Thymus (tissue), 11 donors: Measurements from ENCODE around the gene PARVG. TPM values are rescaled to one million over a fixed set of nuclear protein-coding genes. Genes with fewer than 3 reads are reported as not detected.
A peak's percentile ranks its signal among the peaks of the same experiment; 100 is the strongest.

Experiments used
- DNase-seq, 9 donors: peaks; one replicate each; pipeline ENCODE4 v3.0.0-alpha.2; 2013; ENCODE audit warnings: low spot score in 9 of 9, low read depth in 6 of 9, missing footprints in 1 of 9
- H3K27ac ChIP-seq, 2 donors: one replicate each; pipeline ENCODE4 v1.5.1; 2013; ENCODE audit warnings: control low read depth in 1 of 2, low read depth in 1 of 2, low read length in 1 of 2, mild to moderate bottlenecking in 1 of 2, moderate library complexity in 1 of 2
- H3K27me3 ChIP-seq, 2 donors: one replicate each; pipeline ENCODE4 v1.5.1; 2013; ENCODE audit warnings: low read length in 1 of 2; ENCODE audit not compliant: control insufficient read depth in 2 of 2, insufficient read depth in 1 of 2
- H3K36me3 ChIP-seq, 2 donors: one replicate each; pipeline ENCODE4 v1.5.1; 2013; ENCODE audit warnings: low read length in 1 of 2, mild to moderate bottlenecking in 1 of 2, moderate library complexity in 1 of 2; ENCODE audit not compliant: control insufficient read depth in 2 of 2, insufficient read depth in 2 of 2
- H3K4me1 ChIP-seq, 2 donors: one replicate each; pipeline ENCODE4 v1.5.1; 2013; ENCODE audit warnings: low read length in 2 of 2; ENCODE audit not compliant: control insufficient read depth in 2 of 2, insufficient read depth in 2 of 2
- H3K4me3 ChIP-seq, 2 donors: one replicate each; pipeline ENCODE4 v1.5.1; 2013; ENCODE audit warnings: low read length in 2 of 2, control low read depth in 1 of 2, mild to moderate bottlenecking in 1 of 2
- H3K9me3 ChIP-seq, 2 donors: one replicate each; pipeline ENCODE4 v1.5.1; 2013; ENCODE audit warnings: low read length in 1 of 2, mild to moderate bottlenecking in 1 of 2; ENCODE audit not compliant: control insufficient read depth in 2 of 2, insufficient read depth in 1 of 2
- WGBS: extraction: QIAGEN DNeasy Blood & Tissue Kit; methylation state at CpG from one replicate; pipeline ENCODE4 v1.1.7; 2013; 5-methylcytosine and 5-hydroxymethylcytosine counted together
- polyA plus RNA-seq: library from polyadenylated mRNA; stranded (reverse); fragments of 200-250 nt; gene quantifications from one replicate; pipeline ENCODE4 v1.2.3, GENCODE V29; 2013
- total RNA-seq: library from RNA; stranded (reverse); fragments of 120-200 nt; gene quantifications from one replicate; pipeline ENCODE4 v1.2.4, GENCODE V29; 2013
- donor health status: healthy.

PARVG gene
- total and polyA plus RNA-seq, 2 donors: 60.8 to 165 TPM

DNA sequence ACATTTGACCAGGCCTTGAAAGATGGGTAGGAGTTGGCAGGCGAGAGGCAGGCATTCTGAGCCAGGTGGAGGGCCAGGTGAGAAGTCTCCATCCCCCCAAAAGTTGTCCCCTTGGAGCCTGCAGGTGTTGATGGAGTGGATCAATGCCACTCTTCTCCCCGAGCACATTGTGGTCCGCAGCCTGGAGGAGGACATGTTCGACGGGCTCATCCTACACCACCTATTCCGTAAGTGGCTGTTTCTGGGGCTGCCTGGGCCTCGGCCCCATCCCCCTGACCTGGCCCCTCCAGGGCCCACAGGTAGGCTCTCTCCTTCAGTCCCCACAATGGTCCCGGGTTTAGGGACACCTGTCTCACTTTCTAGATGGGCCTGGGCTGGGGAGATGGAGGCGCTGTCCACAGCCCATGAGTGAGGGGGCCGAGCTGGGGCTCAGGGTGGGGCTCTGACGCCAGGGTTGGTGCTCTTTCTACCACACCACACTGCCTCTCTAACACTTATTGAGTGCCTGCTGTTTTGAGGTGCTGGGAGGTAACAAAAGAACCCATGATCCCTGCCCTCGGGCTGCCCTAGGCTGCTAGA is 7.0 kb downstream of the PARVG start:
- H3K27ac ChIP-seq: no peak overlapping the region
- no peaks in the 10 kb centered on the region for H3K27me3 ChIP-seq
- H3K36me3 ChIP-seq: peaks cover 16 to 17% of the 10 kb centered on the region in 2 donors
- no peak overlapping the region for H3K4me3 ChIP-seq
- 96% methylated on average over 12 of the region's 12 CpGs for WGBS
- H3K4me1 ChIP-seq: peaks cover 6 to 11% of the 10 kb centered on the region in 2 donors
- H3K9me3 ChIP-seq: peaks cover 0 to 2% of the 10 kb centered on the region in 2 donors
- no peak for DNase-seq

- 99% methylated on average over 8 of the region's 8 CpGs for WGBS
- H3K4me1 ChIP-seq: peaks cover 6 to 12% of the 10 kb centered on the region in 2 donors
- H3K27me3 ChIP-seq: no peaks in the 10 kb centered on the region
- DNase-seq: no peak
- peaks cover 0 to 7% of the 10 kb centered on the region in 2 donors for H3K9me3 ChIP-seq
- H3K27ac ChIP-seq: no peak overlapping the region
- no peak overlapping the region for H3K4me3 ChIP-seq
- peaks cover 13 to 16% of the 10 kb centered on the region in 2 donors for H3K36me3 ChIP-seq
Measured at GRCh38 chr22:44188316-44188715, 7.6 kb downstream of the PARVG start.

GRCh38 chr22:44188986-44189630 is 8.4 kb downstream of the PARVG start:
- H3K9me3 ChIP-seq: peaks cover 0 to 7% of the 10 kb centered on the region in 2 donors
- H3K4me1 ChIP-seq: peaks cover 9 to 18% of the 10 kb centered on the region in 2 donors
- peaks cover 11 to 16% of the 10 kb centered on the region in 2 donors for H3K36me3 ChIP-seq
- WGBS: 98% methylated on average over 12 of the region's 12 CpGs
- no peak overlapping the region for H3K4me3 ChIP-seq
- no peak overlapping the region for H3K27ac ChIP-seq
- no peaks in the 10 kb centered on the region for H3K27me3 ChIP-seq
- no peak for DNase-seq

DNA sequence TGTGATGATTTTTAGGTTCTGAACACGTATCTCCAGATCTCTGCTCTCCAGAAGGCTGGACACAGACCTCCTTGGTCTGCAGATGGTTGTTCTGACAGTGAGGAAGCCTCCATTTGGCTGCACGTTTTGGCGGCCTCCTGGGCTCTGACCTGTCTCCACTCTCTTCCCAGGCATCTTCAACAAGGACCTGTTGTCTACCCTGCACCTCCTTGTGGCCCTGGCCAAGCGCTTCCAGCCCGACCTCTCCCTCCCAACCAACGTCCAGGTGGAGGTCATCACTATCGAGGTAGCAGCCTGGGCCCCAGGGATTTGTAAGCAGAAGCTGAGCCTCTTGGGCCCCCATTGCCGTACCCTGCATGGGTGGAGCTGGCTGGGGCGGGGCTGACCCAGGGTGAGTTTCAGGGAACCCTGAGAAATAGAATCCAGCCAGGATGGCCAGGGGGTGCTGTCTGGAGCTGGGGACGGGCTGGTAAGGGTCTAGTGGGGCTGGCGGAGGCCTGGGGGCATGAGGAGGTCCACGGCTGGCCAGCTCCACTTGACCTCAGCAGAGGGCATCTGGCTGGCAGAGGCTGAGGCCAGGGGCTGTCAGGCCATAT is 9.8 kb downstream of the PARVG start:
- DNase-seq: no peak
- Histone ChIP-seq H3K9me3 (peaks cover 0 to 9% of the 10 kb centered on the region in 2 donors), H3K27ac (no peak overlapping the region), H3K4me3 (no peak overlapping the region), H3K27me3 (no peaks in the 10 kb centered on the region), H3K36me3 (peaks cover 14 to 21% of the 10 kb centered on the region in 2 donors), H3K4me1 (peaks cover 11 to 18% of the 10 kb centered on the region in 2 donors)
- WGBS: 96% methylated on average over 12 of the region's 12 CpGs

DNA sequence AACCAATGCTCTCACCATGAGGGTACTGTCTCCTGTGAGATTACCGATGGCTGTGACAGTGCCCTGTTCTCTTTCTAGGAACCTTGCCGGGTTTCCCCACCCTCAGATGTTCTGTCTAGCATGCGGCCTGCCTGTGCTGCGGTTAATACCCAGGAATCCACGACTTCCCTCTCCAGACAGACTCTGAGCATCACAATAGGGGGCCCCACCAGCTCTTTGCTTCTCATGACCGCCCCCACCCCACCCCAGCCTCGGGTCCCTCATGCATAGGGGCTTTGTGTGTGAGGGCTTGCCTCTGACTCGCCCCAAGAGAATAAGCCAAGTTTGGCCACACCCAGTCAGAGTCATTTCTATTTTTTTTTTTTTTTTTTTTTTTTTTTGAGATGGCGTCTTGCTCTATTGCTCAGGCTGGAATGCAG is 10.3 kb downstream of the PARVG start:
- peak in 1 of 9 donors; percentile 16 for DNase-seq
- WGBS: 81% methylated on average over 9 of the region's 9 CpGs

DNA sequence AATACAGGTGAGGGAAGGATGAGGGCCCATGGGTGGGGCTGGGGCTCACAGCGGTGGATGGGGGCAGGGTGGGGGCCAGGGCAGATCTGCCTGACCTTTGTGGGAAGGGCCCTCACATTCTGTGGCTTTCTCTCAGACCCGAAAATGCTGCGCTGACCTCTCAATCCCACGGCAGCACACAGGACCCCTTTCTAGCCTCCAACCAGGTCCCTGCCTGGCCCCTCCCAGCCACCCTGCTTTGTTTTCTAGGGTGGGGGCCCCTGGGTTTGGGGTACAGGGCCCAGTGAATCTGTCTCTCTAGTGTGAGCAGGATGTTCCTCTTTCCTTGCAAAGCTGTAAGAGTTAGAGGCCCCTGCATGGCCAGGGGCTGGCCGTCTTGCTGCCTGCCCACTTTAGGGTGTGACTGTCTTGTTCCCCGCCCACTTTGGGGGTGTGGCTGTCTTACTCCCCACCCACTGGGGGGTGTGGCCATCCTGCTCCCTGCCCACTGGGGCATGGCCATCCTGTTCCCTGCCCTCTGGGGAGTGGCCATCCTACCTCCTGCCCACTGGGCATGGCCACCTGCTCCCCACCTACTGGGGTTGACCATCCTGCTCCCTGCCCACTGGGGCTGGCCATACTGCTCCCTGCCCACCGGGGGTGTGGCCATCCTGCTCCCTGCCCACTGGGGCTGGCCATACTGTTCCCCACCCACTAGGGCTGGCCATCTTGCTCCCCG is 11.5 kb downstream of the PARVG start:
- WGBS: 97% methylated on average over 8 of the region's 8 CpGs
- peak in 1 of 9 donors; percentile 12 for DNase-seq
- H3K27ac ChIP-seq: no peak overlapping the region
- H3K4me3 ChIP-seq: no peak overlapping the region
- no peaks in the 10 kb centered on the region for H3K27me3 ChIP-seq
- peaks cover 3 to 15% of the 10 kb centered on the region in 2 donors for H3K36me3 ChIP-seq
- peaks cover 12 to 18% of the 10 kb centered on the region in 2 donors for H3K4me1 ChIP-seq
- H3K9me3 ChIP-seq: peaks cover 3 to 11% of the 10 kb centered on the region in 2 donors

More for the DNA sequence above, 10.3 kb downstream of the PARVG start:
- Histone ChIP-seq H3K9me3 (peaks cover 0 to 11% of the 10 kb centered on the region in 2 donors), H3K4me3 (no peak overlapping the region), H3K27me3 (no peaks in the 10 kb centered on the region), H3K4me1 (peaks cover 12 to 18% of the 10 kb centered on the region in 2 donors), H3K27ac (no peak overlapping the region), H3K36me3 (peaks cover 9 to 19% of the 10 kb centered on the region in 2 donors)

DNA sequence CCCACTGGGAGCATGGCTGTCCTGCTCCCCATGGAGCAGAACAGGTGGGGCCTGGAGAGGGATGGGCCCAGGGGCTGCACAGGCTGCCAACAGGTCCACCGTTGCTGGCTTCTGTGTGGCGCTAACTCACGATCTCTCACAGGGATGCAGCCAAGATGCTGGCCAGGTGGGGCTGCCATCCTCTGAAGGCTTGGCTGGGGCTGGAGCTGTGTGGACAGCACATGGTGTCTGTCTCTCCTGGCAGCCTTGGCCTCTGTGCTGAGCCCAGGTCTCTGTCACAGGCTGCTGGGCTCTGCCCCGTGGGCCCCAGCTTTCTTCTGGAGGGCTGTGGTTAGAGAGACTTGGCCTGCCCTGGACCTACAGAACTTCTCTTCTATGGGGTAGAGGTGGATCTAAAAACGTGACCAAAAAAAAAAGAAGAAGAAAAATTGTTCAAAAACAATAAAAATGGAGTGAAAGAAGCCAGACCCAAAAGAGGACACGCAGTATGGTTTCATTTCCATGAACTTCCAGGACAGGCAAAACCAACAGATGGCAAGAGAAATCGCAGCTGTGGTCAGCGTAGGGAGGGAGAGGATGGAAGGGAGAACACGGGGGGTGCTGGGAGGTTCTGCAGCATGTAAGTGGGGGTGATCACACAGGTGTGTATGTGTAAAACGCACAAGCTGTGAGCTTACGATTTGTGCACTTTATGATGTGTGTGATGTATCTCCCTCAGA is 12.2 kb downstream of the PARVG start:
- 31% methylated on average over 11 of the region's 11 CpGs for WGBS
- DNase-seq: no peak

DNA sequence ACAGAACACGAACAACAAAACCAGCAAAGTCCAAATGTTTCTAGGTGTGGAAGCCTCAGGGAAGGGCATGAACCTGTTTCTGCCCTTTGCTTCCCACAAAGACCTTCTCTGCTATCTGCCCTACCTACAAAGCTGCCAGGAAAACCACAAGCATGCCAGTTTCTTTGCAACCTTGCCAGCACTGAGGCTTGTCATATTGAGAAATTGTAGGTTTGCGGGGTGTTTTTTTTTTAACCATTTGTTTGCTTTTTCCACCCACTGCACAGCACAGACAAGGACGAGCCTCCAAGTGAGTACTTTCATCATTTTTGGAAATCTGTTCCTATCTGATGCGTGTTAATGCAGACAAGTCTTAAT is 12.8 kb downstream of the PARVG start:
- Histone ChIP-seq H3K4me3 (no peak overlapping the region), H3K27ac (no peak overlapping the region), H3K27me3 (no peaks in the 10 kb centered on the region), H3K9me3 (peaks cover 3 to 11% of the 10 kb centered on the region in 2 donors), H3K4me1 (peaks cover 12 to 18% of the 10 kb centered on the region in 2 donors), H3K36me3 (peaks cover 7 to 18% of the 10 kb centered on the region in 2 donors)
- WGBS: 24% methylated on average over 4 of the region's 4 CpGs
- DNase-seq: peak in 1 of 9 donors; percentile 33

More for the DNA sequence above, 12.2 kb downstream of the PARVG start:
- Histone ChIP-seq H3K27me3 (no peaks in the 10 kb centered on the region), H3K36me3 (peaks cover 3 to 15% of the 10 kb centered on the region in 2 donors), H3K27ac (no peak overlapping the region), H3K4me1 (peaks cover 12 to 18% of the 10 kb centered on the region in 2 donors), H3K4me3 (no peak overlapping the region), H3K9me3 (peaks cover 3 to 11% of the 10 kb centered on the region in 2 donors)
